ENCODE results near the gene PSMA4. TPM values are rescaled to one million over a fixed set of nuclear protein-coding genes. Genes with fewer than 3 reads are reported as not detected.

PSMA4 gene
- total RNA-seq, 4 donors from 2014 or later, result 88.9 to 143 (median 129) TPM

GRCh38 chr15:78565097-78565950, 25.1 kb downstream of the PSMA4 start, which contains the start of gene CHRNA5:
TSS of gene CHRNA5 (plus strand) at chr15:78565520. CDS start at chr15:78565720, 200 bp downstream.
- DNase-seq (ENCODE audit: low spot score) (peak; percentile 87), ATAC-seq (ENCODE audit: low FRiP score) (peak; percentile 99)
- no peak for TF ChIP-seq CTCF (IDR thresholded peaks at IDR 0.05)

DNA sequence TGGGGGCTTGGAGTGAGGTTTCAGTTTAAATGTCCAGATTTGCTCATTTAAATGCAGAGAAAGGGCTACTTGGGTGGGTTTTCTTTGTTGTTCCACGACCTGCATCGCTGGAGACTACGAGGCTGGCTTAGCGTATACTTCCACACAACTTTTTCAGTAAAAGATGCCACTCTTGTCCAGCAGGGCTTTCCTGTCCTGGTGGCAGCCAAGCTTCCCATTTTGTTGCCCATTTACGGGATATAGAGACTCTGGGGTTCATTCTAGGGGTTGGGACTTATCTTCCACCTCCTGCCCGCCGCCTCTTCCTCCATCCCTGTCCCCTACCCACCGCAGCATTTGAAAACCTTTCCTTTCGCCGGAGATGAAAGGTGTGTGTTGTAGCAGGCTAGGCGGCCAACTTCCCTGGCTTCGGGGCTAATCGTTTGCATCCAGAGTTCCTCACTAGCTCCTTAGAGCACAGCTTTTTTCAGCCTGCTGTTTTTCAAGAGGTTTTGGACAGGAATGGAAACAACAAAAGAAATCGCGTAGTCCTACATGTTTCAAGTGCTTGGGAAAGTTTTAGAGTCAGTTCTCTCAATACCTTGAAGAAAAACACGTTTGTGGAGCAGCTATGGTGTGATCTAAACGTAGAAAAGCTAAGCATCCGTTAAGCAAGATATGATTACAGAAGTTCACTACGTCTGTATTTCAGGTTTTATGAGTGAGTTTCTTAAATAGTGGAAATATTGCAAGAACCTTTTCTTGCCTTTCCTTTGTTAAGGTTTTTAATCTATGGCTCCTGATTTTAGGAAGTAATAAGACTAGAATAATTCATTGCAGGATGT, 25.9 kb downstream of the PSMA4 start:
- TF ChIP-seq CTCF (IDR thresholded peaks at IDR 0.05), result no peak
- no peak for ATAC-seq (ENCODE audit: low FRiP score)
- DNase-seq (ENCODE audit: low spot score), result no peak

- TF ChIP-seq CTCF (IDR thresholded peaks at IDR 0.05), result no peak
- DNase-seq (ENCODE audit: low spot score), result no peak
- no peak for ATAC-seq (ENCODE audit: low FRiP score)
These were observed 27.3 kb downstream of the PSMA4 start for GRCh38 chr15:78567531-78567930.

DNA sequence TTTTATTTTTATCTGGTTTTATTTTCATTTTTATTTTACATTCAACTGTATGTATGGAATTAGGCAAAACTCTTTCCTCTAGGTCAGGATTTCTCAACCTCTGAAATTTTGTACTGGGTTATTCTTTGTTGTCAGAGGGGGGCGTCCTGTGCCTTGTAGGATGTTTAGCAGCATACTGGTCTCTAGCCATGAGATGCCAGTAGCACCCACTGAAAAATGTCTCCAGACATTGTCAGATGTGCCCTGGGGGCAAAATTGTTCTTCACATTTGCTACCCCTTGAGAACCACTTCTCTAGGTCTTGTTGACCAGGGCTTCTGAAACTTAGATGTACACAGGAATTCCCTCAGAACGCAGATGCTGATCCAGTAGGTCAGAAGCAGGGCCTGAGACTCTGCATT, 30.5 kb downstream of the PSMA4 start:
- no peak for DNase-seq (ENCODE audit: low spot score)
- no peak for TF ChIP-seq CTCF (IDR thresholded peaks at IDR 0.05)
- no peak for ATAC-seq (ENCODE audit: low FRiP score)

DNA sequence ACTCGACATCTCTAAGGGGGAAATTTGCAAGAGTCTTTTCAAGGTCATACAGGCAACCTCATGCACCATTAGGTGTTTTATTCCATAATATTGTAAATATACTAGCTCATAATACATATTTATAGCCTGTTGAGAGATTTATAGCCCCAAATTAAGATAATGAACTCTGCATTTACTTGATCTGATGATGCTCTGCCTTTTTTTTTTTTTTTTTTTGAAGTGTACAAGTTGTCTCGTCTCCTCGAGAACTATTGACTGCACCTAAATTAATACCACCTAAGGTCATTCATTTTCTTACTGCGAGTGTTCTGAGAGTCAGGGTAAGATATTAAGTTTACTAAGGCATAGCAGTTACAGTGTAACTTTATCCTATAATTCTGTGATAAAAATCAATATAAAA, 31.1 kb downstream of the PSMA4 start:
- TF ChIP-seq CTCF (IDR thresholded peaks at IDR 0.05), result no peak
- no peak for ATAC-seq (ENCODE audit: low FRiP score)
- DNase-seq (ENCODE audit: low spot score), result no peak

- ATAC-seq (ENCODE audit: low FRiP score) (no peak), DNase-seq (ENCODE audit: low spot score) (no peak)
- TF ChIP-seq CTCF (IDR thresholded peaks at IDR 0.05), result no peak
These were observed 33.2 kb downstream of the PSMA4 start for GRCh38 chr15:78573416-78573815.

All from omental fat pad (tissue), 4 donors.